AG09309 (cell line): ENCODE measurements around the gene SDK1.

ENCODE experiments used
- DNase-seq: peaks from one replicate; pipeline ENCODE4 v3.0.0-alpha.2; 2010; ENCODE audit warnings: low read depth
- H3K4me3 ChIP-seq: 2 replicates; pipeline ENCODE4 v1.5.1; 2011; ENCODE audit warnings: mild to moderate bottlenecking, low read depth, low read length, moderate library complexity; ENCODE audit not compliant: control insufficient read depth
- CTCF ChIP-seq: IDR thresholded peaks from 2 replicates; pipeline ENCODE4 v1.5.1; 2011; ENCODE audit warnings: mild to moderate bottlenecking, low read depth, low read length, inconsistent platforms; ENCODE audit not compliant: insufficient read depth, control insufficient read depth; ENCODE audit errors: missing control alignments

The SDK1 gene

GRCh38 chr7:3861941-3862340 lies 560.9 kb downstream of the SDK1 start:
- no peak for TF ChIP-seq CTCF
- H3K4me3 ChIP-seq: no peak overlapping the region
- no peak for DNase-seq

- no peak for TF ChIP-seq CTCF
Observed at GRCh38 chr7:3862774-3863173, 561.7 kb downstream of the SDK1 start.

GRCh38 chr7:3866277-3866676 lies 565.2 kb downstream of the SDK1 start:
- TF ChIP-seq CTCF: no peak
- no peak overlapping the region for H3K4me3 ChIP-seq

More at GRCh38 chr7:3862774-3863173, 561.7 kb downstream of the SDK1 start:
- no peak overlapping the region for H3K4me3 ChIP-seq
- no peak for DNase-seq

GRCh38 chr7:3867863-3868262 lies 566.8 kb downstream of the SDK1 start:
- no peak for TF ChIP-seq CTCF
- DNase-seq: no peak
- H3K4me3 ChIP-seq: no peak overlapping the region

More at GRCh38 chr7:3866277-3866676, 565.2 kb downstream of the SDK1 start:
- DNase-seq: no peak

GRCh38 chr7:3879355-3880075 lies 578.5 kb downstream of the SDK1 start:
- no peak for TF ChIP-seq CTCF
- no peak for DNase-seq
- no peak overlapping the region for H3K4me3 ChIP-seq

- no peak for DNase-seq
- no peak overlapping the region for H3K4me3 ChIP-seq
- no peak for TF ChIP-seq CTCF
Observed at GRCh38 chr7:3880228-3880987, 579.4 kb downstream of the SDK1 start.
